GM19397 (cell line): ENCODE measurements around the gene HBG1.
"Not testable (repeated sequence)": the region's sequence is repeated elsewhere in the genome, so short reads cannot be mapped to it uniquely, and the experiment has no call there.

Experiments
- ATAC-seq: cut with Tn5 transposase; IDR thresholded peaks from one replicate; pipeline ENCODE4 v1.9.1; 2021; ENCODE audit warnings: mild to moderate bottlenecking, moderate library complexity; ENCODE audit not compliant: unreplicated experiment

HBG1 gene

GRCh38 chr11:5249807-5250396 lies at the start of gene HBG1:
Gene HBG1 (minus strand): TSS chr11:5249857. CDS start chr11:5249804, 53 bp downstream.
- ATAC-seq = not testable (repeated sequence)

DNA sequence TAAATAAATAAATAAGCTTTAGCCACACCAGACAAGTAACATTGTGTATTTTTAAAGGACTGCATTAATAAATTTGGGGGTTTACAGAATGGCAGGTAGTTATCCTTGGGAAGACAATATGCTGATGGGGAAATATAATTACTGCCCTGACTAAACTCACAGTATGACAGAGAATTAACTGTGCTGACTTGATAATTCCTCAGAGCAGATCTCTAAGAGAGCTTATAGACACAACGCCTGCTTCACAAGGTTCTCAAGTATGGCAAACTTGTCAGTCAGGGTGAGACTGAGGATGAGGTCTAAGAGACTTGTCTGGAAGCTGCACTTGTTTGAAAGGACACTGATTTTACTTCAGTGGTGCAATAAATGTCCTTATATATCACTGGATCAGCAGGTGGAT lies 48.8 kb upstream of the HBG1 start:
- ATAC-seq = no peak

- no peak for ATAC-seq
Observed at GRCh38 chr11:5297721-5298323, 48.2 kb upstream of the HBG1 start.

DNA sequence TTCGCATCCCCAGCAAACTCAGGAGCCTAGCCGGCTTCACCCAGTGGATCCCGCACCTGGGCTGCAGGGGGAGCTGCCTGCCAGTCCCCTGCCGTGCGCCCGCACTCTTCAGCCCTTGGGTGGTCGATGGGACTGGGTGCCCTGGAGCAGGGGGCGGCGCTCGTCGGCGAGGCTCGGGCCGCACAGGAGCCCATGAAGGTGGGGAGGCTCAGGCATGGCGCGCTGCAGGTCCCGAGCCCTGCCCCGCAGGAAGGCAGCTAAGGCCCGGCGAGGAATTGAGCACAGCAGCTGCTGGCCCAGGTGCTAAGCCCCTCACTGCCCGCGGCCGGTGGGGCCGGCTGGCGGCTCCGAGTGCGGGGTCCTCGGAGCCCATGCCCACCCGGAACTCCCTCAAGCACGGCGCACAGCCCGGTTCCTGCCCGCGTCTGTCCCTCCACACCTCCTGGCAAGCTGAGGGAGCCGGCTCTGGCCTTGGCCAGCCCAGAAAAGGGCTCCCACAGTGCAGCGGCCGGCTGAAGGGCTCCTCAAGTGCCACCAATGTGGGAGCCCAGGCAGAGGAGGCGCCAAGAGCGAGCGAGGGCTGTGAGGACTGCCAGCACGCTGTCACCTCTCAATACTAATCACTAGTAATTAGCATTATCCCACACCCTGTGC lies 44.8 kb upstream of the HBG1 start:
- ATAC-seq = not testable (repeated sequence)

GRCh38 chr11:5293028-5293427 lies 43.4 kb upstream of the HBG1 start:
- ATAC-seq = no peak

DNA sequence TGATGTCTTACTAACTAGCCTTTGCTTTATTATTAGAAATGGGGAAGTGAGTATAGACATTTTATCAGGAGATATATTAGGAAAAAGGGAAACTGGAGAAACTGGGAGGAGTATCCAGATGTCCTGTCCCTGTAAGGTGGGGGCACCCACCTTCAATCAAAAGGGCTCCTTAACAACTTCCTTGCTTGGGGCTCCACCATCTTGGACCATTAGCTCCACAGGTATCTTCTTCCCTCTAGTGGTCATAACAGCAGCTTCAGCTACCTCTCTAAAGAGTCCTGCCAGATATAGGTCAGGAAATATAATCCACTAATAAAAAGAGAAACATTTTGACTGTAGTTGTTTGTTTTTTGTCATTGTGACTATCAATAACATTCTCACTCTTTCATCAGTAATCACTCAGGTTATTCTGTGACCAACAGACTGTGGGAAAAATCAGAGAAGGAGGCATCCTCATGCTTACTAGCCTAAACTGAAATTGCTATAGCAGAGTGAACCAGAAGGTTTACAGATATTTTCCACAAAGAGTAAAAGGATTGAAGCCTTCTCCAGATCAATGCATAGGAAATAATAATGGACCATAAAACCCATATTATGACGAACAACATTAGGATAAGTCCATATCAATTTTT lies 41.7 kb upstream of the HBG1 start:
- ATAC-seq = peak; percentile 90

- ATAC-seq = no peak
Observed at GRCh38 chr11:5290106-5290505, 40.4 kb upstream of the HBG1 start.

- no peak for ATAC-seq
Observed at GRCh38 chr11:5289696-5290095, 40.0 kb upstream of the HBG1 start.

DNA sequence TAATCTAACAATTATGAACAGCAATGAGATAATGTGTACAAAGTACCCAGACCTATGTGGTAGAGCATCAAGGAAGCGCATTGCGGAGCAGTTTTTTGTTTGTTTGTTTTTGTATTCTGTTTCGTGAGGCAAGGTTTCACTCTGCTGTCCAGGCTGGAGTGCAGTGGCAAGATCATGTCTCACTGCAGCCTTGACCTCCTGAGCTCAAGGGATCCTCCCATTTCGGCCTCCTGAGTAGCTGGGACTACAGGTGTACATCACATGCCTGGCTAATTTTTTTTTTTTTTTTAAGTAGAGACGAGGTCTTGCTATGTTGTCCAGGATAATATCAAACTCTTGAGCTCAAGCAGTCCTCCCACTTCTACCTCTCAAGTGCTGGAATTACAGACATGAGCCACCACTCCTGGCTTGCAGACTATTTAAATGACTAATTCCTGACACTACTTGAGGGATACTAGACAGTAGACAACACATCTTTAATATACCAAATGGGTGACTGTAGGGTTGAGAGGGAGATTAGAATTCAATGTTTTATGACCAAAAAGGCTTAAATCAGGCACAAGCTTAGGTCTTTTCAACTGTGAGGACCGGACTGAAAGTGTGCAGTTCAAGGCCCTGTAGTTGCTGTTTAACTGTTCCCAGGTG lies 39.4 kb upstream of the HBG1 start:
- ATAC-seq = no peak

- ATAC-seq = no peak
Observed at GRCh38 chr11:5288108-5288905, 38.6 kb upstream of the HBG1 start.

DNA sequence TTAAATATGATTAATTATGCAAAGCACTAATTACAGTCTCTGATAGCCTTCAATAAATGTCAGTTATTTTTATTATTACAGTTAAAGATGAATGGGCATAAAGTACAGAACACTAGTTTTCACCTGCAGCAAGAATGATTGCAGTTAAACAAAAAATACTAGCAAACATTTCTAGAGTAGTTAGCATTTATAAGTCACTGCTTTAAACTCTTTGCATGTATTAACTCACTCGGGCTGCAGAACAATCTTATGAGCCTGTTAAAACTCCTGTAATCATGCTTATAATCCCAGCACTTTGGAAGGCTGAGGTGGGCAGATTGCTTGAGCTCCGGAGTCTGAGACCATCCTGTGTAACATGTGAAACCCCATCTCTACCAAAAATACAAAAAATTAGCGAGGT lies 37.2 kb upstream of the HBG1 start:
- ATAC-seq = no peak

DNA sequence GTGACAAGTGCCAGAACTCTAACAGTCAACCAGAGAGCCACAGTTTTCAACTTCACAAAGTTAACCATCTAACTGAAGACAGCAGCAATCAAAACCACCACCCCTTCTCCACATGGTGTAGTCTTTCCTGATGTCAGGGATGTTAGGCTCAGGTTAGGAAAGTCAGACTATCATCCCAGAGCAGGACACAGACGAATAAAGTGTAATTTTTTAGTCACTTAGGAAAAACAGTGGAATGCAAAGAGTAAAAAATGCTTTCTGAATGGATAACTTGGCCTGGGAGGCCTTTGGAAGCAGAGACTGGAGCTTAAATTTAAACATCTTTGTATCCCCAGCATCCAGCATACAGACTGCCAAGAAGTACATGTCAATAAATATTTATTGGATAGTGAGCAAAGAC lies 36.7 kb upstream of the HBG1 start:
- no peak for ATAC-seq

DNA sequence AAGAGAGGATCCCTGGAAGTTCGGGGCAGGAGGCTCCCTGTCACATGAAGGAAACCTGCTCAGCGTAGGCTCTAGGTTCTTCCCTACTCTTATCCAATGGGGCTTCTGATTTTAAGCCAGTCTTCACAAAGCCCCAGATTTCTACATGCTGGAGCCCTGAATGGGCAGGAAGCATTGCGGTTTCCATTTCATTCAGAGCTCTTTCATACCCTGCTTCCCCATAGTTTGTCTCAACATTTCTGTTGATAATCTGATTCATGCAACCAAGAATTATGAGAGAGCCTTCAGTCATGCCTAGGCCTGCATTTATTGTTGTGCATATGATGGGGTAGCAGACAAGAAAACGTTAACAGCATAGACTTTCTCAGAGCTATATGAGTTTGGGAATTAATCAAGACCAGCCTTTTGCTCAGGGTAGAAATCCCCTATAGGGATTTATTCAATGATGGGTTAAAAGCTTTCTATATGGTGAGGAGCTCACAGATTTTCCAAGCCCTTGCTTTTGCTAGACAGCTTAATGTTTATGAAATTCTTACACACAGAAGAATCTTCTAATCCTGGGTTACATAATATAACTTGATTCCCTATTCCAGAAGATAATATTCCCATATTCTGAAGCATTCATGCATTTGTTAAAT lies 36.2 kb upstream of the HBG1 start:
- ATAC-seq = no peak

DNA sequence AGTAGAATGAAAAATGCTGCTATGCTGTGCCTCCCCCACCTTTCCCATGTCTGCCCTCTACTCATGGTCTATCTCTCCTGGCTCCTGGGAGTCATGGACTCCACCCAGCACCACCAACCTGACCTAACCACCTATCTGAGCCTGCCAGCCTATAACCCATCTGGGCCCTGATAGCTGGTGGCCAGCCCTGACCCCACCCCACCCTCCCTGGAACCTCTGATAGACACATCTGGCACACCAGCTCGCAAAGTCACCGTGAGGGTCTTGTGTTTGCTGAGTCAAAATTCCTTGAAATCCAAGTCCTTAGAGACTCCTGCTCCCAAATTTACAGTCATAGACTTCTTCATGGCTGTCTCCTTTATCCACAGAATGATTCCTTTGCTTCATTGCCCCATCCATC lies 35.0 kb upstream of the HBG1 start:
- no peak for ATAC-seq

DNA sequence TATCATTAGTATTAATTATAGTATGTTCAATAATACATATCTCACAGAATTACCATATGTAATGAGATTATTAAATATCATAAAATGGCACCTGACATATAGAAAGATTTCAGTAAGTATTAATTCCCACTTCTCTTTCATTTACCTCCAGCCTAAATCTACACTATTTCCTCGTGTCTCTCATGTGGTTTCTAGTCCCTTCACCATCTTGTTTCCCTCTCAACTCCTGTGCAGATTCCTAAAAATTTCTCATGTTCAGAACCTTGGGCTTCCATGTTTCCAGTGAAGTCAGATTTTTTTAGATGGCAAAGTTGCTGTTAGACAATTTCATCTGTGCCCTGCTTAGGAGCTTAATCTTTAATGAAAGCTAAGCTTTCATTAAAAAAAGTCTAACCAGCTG lies 34.2 kb upstream of the HBG1 start:
- ATAC-seq = no peak

DNA sequence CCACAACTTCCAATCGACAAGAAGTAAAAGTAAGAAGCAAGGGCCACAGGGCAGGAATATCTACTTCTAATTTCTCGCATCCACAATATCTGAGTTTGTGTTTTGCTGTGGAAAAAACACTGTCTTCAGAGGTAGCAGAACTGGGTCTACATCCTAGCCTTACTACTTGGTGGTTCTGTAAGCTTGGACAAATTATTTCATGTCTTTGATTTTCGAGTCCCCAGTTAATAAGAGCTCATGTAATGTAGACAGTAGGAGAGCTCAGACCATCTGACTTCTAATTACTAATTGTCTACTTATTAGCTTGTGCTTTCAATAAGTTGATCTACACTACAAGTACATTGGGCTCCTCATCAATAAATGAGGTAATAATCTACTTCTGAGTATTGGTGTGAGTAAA lies 33.4 kb upstream of the HBG1 start:
- no peak for ATAC-seq

DNA sequence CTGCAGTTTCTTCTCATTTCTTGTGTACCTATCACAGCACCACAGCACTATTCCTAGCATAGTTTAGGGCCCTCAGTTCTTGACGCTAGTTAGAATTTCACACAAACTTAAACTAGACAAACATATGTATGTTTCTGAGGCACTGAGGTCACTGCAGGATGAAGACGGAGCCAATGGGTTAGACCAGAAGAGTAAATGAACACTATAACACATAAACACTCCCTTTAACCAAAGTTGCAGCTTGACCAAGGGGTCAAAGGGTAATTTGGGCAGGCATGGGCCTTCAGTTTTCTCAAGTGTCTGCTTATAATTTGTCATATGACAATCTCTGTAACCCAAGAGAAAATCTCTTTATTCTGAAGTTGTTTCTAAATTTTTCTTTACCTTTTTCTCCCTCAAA lies 33.0 kb upstream of the HBG1 start:
- ATAC-seq = no peak

DNA sequence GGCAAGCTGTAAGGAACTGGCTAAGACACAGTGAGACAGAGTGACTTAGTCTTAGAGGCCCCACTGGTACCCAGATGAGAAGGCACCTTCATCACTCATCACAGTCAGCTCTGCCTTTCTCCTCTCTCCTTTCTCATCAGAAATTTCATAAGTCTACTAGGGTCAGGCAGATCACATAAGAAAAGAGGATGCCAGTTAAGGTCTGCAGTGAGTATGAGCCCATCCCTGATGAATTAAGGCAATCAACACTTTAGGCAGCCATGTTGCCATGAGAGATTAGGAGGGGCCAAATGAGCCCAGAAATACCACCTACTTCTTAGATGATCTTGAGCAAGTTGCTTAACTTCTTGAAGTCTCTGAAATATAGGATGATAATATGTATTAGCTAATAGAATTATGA lies 31.9 kb upstream of the HBG1 start:
- no peak for ATAC-seq

DNA sequence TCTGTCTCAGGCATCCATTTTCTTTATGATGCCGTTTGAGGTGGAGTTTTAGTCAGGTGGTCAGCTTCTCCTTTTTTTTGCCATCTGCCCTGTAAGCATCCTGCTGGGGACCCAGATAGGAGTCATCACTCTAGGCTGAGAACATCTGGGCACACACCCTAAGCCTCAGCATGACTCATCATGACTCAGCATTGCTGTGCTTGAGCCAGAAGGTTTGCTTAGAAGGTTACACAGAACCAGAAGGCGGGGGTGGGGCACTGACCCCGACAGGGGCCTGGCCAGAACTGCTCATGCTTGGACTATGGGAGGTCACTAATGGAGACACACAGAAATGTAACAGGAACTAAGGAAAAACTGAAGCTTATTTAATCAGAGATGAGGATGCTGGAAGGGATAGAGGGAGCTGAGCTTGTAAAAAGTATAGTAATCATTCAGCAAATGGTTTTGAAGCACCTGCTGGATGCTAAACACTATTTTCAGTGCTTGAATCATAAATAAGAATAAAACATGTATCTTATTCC lies 31.0 kb upstream of the HBG1 start:
- ATAC-seq = peak; percentile 94

DNA sequence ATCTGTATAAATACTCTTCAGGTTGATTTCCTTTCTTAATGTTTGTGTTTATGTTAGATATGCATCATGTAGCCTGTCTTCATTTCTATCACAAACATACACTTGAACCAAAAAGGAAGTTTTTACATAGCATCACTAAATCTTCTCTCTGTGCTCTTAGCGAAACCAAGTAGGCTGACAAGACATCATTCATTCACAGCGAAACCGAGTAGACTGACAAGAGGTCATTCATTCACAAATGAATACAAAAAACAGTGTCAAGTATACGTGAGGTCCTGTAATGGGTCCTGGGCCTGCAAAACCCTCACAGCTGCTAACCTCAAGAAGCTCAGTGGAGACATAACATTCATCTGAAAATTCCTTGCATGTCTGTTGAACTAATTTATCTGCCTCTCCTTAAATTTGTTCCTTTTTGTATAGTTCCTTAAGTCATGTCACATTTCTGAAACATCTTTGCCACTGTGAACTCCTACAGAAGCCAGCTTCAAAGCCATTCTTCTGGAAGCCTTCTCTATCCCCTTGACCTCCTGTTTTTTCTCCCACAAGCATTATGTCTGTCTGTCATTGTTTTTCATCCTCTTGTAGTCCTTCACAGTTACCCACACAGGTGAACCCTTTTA lies 29.9 kb upstream of the HBG1 start:
- no peak for ATAC-seq
